BLaER1 (cell line): Measurements from ENCODE around the gene FTCDNL1.

Source experiments
- H3K27ac ChIP-seq: shearing (Covaris generic); formaldehyde crosslinking; 2 replicates; pipeline ENCODE4 v1.8.1; 2022
- H3K27me3 ChIP-seq: shearing (Covaris generic); formaldehyde crosslinking; 2 replicates; pipeline ENCODE4 v1.8.1; 2022
- H3K36me3 ChIP-seq: shearing (Covaris generic); formaldehyde crosslinking; 2 replicates; pipeline ENCODE4 v1.8.1; 2022
- H3K4me1 ChIP-seq: shearing (Covaris generic); formaldehyde crosslinking; 2 replicates; pipeline ENCODE4 v1.8.1; 2022
- H3K4me2 ChIP-seq: shearing (Covaris generic); formaldehyde crosslinking; 2 replicates; pipeline ENCODE4 v1.8.1; 2022
- H3K4me3 ChIP-seq: shearing (Covaris generic); formaldehyde crosslinking; 2 replicates; pipeline ENCODE4 v1.8.1; 2022
- H3K9ac ChIP-seq: shearing (Covaris generic); formaldehyde crosslinking; 2 replicates; pipeline ENCODE4 v1.8.1; 2022
- H3K9me3 ChIP-seq: shearing (Covaris generic); formaldehyde crosslinking; 2 replicates; pipeline ENCODE4 v1.8.1; 2022
- H4K20me1 ChIP-seq: shearing (Covaris generic); formaldehyde crosslinking; 2 replicates; pipeline ENCODE4 v1.8.1; 2022
- Cebpa-rat ChIP-seq: shearing (Covaris generic); IDR thresholded peaks from 2 replicates; pipeline ENCODE4 v1.8.1; 2022

Gene FTCDNL1

DNA sequence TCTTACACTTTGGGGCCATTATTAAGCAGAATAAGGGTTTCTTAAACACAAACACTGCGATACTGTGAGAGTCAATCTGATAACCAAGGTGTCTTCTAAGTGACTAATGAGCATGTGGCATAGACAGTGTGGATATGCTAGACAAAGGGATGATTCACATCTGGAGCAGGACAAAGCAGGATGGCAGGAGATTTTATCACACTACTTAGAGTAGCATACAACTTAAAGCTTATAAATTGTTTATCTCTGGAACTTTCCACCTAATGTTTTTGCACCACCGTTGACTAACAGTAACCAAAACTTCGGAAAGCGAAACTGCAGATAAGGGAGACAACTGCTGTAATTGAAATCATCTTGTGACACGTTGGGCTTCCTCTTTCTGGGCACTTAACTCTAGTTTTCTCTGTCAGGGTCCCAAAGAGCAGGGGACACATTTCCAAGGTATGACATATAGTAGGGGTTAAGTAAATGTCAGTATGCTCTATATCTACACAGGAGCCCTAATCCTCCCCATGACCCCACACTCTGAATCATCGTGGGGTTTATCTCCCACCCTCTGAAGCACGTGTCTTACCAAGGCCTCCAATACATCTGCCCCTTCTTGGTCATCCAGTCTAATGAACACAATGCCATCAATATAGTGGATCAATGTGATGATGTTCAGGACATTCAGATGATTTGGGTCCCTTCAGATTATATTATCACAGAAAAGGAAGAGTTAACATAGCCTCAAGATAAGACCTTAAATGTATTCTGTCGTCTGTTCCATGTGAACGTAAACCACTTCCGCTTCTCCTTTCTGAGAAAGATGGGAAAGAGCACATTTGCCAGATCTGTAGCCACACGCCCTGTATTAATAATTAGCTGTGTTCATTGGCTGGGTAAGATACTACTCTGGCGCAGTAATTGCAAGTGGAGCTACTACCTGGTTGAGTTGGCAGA lies 78.7 kb downstream of the FTCDNL1 start:
- Histone ChIP-seq H3K9ac (no peak overlapping the region), H3K9me3 (no peaks in the 10 kb centered on the region), H3K36me3 (no peaks in the 10 kb centered on the region), H3K4me2 (no peak overlapping the region), H3K4me1 (no peaks in the 10 kb centered on the region), H3K27me3 (no peaks in the 10 kb centered on the region), H3K27ac (no peak overlapping the region), H4K20me1 (no peaks in the 10 kb centered on the region), H3K4me3 (no peak overlapping the region)
- TF ChIP-seq Cebpa-rat: no peak

DNA sequence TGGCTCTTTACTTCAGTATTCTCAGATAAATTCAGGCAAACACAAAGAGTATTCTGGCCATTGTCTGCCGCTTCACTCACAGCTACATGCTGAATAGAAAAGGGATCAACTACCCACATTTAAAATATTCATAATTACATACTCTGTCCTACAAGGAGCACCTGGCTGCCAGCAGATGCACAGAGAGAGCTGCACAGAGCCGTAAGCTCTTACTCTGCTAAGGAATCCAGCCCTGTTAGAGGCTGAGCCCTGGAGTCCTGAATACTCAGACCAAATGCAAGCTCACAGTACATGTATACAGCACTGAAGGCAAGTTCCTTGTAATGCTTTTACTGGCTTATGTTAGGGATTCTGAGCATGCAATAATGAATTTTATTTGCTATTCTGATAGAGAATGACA lies 80.3 kb downstream of the FTCDNL1 start:
- H3K27me3 ChIP-seq: no peaks in the 10 kb centered on the region
- no peaks in the 10 kb centered on the region for H3K4me1 ChIP-seq
- H4K20me1 ChIP-seq: no peaks in the 10 kb centered on the region
- no peak for TF ChIP-seq Cebpa-rat
- no peak overlapping the region for H3K9ac ChIP-seq
- H3K36me3 ChIP-seq: no peaks in the 10 kb centered on the region
- H3K4me3 ChIP-seq: no peak overlapping the region
- no peak overlapping the region for H3K4me2 ChIP-seq
- no peaks in the 10 kb centered on the region for H3K9me3 ChIP-seq
- H3K27ac ChIP-seq: no peak overlapping the region

DNA sequence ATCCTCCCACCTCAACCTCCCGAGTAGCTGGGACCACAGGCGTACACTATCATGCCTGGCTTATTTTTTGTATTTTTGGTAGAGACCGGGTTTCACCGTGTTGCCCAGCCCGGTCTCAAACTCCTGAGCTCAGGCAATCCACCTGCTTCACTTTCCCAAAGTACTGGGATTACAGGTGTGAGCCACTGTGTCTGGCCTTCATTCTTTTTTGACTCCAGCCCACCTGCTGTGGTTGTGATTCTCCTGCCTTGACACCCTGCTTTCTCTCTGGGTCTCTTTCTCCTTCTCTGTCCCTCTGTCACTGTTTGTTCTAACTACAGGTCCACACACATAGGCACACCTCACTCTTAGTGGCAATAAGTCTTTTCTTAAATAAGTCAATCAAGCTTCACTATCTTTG lies 85.3 kb downstream of the FTCDNL1 start:
- Histone ChIP-seq H3K27ac (no peak overlapping the region), H3K9ac (no peak overlapping the region), H3K4me1 (no peaks in the 10 kb centered on the region), H3K9me3 (no peaks in the 10 kb centered on the region), H4K20me1 (no peaks in the 10 kb centered on the region), H3K36me3 (no peaks in the 10 kb centered on the region), H3K27me3 (no peaks in the 10 kb centered on the region), H3K4me3 (no peak overlapping the region), H3K4me2 (no peak overlapping the region)
- TF ChIP-seq Cebpa-rat: no peak

DNA sequence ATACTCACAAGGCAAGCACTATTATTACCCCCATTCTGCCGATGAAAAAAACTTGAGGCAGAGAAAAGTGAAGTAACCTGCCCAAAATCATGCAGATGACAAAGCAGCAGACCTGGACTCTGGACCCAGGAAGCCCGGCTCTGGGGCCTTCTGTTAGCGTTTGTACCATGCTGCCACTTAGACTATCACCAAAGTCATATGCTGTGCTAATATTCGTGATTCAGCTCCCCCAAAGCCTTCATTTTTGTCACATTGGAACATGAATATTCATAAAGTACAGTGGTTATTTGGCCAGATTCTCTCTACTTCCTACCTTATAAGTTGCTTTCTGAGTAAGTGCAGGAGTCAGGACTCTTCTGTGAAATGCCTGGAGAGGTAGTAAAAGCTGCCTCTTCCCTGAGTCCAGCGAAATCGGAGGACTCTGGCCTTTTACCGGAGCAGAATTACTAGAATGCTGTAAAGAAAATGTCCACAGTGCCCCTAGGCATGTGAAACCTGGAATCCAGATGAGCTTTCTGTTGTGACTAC lies 86.7 kb downstream of the FTCDNL1 start:
- Histone ChIP-seq H3K27me3 (no peaks in the 10 kb centered on the region), H3K4me2 (no peak overlapping the region), H3K9ac (no peak overlapping the region), H3K4me3 (no peak overlapping the region), H3K27ac (no peak overlapping the region), H3K36me3 (no peaks in the 10 kb centered on the region), H4K20me1 (no peaks in the 10 kb centered on the region), H3K4me1 (no peaks in the 10 kb centered on the region), H3K9me3 (no peaks in the 10 kb centered on the region)
- no peak for TF ChIP-seq Cebpa-rat

DNA sequence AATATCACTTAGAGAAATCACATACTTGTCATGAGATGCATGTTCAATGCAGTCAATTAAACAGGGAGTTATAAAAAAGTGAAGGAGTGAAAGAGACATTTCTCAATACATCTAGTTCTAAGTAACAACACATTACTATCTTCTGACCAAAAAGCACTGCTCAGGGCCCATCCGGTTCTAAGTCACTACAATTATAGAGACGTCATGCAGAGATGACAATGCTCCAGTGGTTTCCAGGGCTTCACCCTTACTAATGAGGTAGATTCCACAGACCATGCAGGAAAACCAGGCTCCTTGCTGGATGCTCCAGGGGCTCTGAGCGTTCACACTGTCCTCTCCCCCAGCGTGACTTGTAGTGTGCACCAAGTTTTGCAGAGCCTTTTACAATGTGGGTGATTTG lies 88.0 kb downstream of the FTCDNL1 start:
- no peaks in the 10 kb centered on the region for H3K27me3 ChIP-seq
- no peak overlapping the region for H3K4me2 ChIP-seq
- no peaks in the 10 kb centered on the region for H3K36me3 ChIP-seq
- H3K27ac ChIP-seq: no peak overlapping the region
- H3K4me1 ChIP-seq: no peaks in the 10 kb centered on the region
- no peak overlapping the region for H3K9ac ChIP-seq
- no peak for TF ChIP-seq Cebpa-rat
- no peaks in the 10 kb centered on the region for H4K20me1 ChIP-seq
- no peaks in the 10 kb centered on the region for H3K9me3 ChIP-seq
- no peak overlapping the region for H3K4me3 ChIP-seq

DNA sequence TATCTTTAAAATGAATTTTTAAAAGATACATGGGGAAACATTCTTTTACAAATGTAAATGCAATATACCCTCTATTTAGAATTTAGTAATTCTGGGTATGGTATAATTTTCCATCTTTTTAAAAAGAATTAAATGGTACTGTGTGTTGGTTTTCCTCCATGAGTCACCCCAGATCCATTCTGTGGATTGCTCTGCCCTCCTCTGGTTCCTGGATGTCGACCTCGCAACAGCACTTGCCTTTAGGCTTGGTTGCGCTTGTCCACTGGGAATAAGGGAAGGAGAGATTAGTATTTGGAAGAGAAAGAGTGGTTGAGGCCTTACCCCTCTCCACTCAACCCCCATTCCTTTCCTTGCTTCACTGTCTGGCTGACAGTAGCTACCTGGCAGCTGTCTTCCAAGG lies 90.4 kb downstream of the FTCDNL1 start:
- no peak overlapping the region for H3K9ac ChIP-seq
- no peak for TF ChIP-seq Cebpa-rat
- no peak overlapping the region for H3K4me2 ChIP-seq
- no peaks in the 10 kb centered on the region for H3K36me3 ChIP-seq
- H3K27me3 ChIP-seq: no peaks in the 10 kb centered on the region
- no peak overlapping the region for H3K4me3 ChIP-seq
- no peak overlapping the region for H3K27ac ChIP-seq
- no peaks in the 10 kb centered on the region for H4K20me1 ChIP-seq
- H3K9me3 ChIP-seq: no peaks in the 10 kb centered on the region
- H3K4me1 ChIP-seq: no peaks in the 10 kb centered on the region

DNA sequence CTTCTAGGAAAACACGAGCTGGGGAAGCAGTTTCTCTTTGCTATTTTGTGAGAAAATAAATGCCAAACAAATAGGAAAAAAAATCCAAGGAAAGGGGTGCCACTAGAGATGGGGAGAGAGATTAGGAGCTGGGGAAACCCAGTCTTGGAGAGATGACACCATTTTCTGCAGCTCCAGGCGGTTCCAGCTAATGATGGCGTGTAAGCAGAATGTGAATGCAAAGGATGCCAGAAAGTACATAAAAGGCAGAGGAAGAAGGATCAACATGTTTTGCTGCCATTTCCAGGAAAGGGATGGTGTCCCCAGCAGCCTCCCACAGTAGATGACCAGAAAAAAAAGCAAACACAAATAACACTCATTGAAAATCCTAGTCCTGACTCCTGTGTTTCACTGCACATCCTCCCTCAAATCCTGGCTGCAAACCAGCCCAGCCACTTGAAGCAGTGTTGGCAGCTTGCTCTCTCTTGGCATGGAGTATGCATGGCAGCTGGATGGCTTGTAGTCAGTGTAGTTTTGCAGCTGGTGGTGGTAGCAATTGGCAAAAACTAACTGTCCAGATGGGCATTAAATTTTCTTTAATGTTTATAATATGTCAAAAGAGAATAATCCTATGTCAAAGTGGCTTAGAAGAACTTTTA lies 93.6 kb downstream of the FTCDNL1 start:
- no peak overlapping the region for H3K4me3 ChIP-seq
- no peak for TF ChIP-seq Cebpa-rat
- H4K20me1 ChIP-seq: no peaks in the 10 kb centered on the region
- no peak overlapping the region for H3K27ac ChIP-seq
- H3K4me1 ChIP-seq: no peaks in the 10 kb centered on the region
- no peaks in the 10 kb centered on the region for H3K27me3 ChIP-seq
- no peaks in the 10 kb centered on the region for H3K36me3 ChIP-seq
- H3K4me2 ChIP-seq: no peak overlapping the region
- H3K9me3 ChIP-seq: no peaks in the 10 kb centered on the region
- H3K9ac ChIP-seq: no peak overlapping the region

DNA sequence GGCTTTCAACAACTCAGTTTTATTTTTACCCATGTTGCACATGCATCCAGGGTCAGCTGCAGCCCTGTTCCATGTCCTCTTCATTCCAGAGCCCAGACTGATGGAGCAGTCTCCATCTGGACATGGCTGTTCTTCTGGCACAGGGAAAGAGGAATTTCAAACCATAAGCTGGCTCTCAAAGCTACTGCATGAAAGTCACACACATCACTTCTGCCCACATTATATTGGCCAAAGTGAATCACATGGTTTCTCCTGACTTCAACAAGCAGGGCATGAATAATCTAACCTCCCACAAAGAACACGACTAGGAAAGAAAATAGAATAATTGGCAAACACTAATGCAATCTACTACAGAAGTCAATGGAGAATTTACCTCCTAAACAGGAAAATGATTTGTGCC lies 94.2 kb downstream of the FTCDNL1 start:
- H3K4me2 ChIP-seq: no peak overlapping the region
- no peaks in the 10 kb centered on the region for H3K36me3 ChIP-seq
- H3K27me3 ChIP-seq: no peaks in the 10 kb centered on the region
- no peaks in the 10 kb centered on the region for H3K4me1 ChIP-seq
- no peaks in the 10 kb centered on the region for H4K20me1 ChIP-seq
- H3K9ac ChIP-seq: no peak overlapping the region
- no peak overlapping the region for H3K4me3 ChIP-seq
- no peak overlapping the region for H3K27ac ChIP-seq
- no peak for TF ChIP-seq Cebpa-rat
- H3K9me3 ChIP-seq: no peaks in the 10 kb centered on the region

DNA sequence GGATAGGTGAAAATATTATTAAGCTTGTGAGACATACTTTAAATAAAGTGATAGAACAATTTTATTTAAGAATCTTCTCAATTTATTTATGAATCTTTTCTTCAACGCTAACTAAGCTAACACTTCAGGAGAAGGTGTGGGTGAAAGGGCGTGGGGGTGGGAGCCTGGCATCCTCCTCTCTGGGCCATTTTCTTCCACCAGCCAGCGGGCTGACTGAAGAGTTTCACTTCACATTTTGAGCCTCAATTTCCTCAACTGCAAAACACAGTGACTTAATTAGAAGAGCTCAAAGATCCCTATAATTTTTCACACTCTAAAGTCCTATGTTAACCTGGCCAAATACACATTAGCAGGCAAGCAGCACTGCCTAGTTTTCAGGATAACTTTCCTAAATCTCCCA lies 94.8 kb downstream of the FTCDNL1 start:
- Histone ChIP-seq H3K27ac (no peak overlapping the region), H3K9ac (no peak overlapping the region), H3K4me1 (no peaks in the 10 kb centered on the region), H3K27me3 (no peaks in the 10 kb centered on the region), H3K36me3 (no peaks in the 10 kb centered on the region), H4K20me1 (no peaks in the 10 kb centered on the region), H3K4me3 (no peak overlapping the region), H3K4me2 (no peak overlapping the region), H3K9me3 (no peaks in the 10 kb centered on the region)
- no peak for TF ChIP-seq Cebpa-rat

DNA sequence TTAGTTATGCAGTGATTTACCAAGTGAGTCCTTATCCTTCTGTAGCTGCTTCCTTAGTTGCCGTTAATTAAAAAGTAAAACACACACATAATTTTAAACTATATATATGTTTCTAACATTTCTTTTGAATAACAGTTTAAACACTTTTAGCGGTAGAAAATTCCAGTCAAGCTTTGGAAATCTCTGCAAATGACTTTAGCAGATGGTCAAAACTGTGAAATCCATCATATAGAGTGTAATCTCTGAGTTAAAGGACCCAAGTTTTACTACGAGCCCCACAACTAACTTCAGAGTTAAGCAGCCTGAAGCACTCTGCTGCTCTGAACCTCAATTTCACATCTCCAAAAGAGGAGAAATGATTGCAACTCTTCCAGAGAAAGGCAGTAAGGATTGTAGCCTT lies 96.2 kb downstream of the FTCDNL1 start:
- no peak for TF ChIP-seq Cebpa-rat
- no peak overlapping the region for H3K4me3 ChIP-seq
- no peaks in the 10 kb centered on the region for H4K20me1 ChIP-seq
- no peak overlapping the region for H3K27ac ChIP-seq
- no peaks in the 10 kb centered on the region for H3K9me3 ChIP-seq
- no peak overlapping the region for H3K9ac ChIP-seq
- no peaks in the 10 kb centered on the region for H3K4me1 ChIP-seq
- no peaks in the 10 kb centered on the region for H3K27me3 ChIP-seq
- H3K4me2 ChIP-seq: no peak overlapping the region
- H3K36me3 ChIP-seq: no peaks in the 10 kb centered on the region
